HG03097 (cell line): ENCODE results near the gene OSGIN1.
A peak's percentile ranks its signal among the peaks of the same experiment; 100 is the strongest.

Source experiments
- ATAC-seq: cut with Tn5 transposase; IDR thresholded peaks from one replicate; pipeline ENCODE4 v1.9.1; 2021; ENCODE audit not compliant: unreplicated experiment, low FRiP score

Gene OSGIN1

DNA sequence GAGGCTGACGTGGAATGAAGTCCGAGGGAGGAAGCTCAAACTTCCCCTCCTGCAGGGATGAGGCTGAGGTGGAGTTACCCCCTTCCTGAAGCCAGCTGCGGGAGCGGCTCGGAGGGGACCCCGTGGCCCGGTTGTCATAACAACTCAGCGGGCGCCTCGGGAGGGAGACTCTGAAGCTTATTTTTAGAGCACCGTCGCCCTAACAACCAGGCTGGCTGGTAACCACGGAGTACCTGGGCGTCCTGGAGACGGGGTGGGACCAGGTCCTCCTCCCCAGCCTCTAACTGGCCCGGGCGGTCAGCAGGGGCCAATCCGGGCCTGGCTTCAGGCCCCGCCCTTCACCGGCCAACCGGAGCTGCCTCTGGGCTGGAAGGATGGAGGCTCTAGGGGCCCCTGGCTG, 42.7 kb downstream of the OSGIN1 start:
- ATAC-seq, result no peak

DNA sequence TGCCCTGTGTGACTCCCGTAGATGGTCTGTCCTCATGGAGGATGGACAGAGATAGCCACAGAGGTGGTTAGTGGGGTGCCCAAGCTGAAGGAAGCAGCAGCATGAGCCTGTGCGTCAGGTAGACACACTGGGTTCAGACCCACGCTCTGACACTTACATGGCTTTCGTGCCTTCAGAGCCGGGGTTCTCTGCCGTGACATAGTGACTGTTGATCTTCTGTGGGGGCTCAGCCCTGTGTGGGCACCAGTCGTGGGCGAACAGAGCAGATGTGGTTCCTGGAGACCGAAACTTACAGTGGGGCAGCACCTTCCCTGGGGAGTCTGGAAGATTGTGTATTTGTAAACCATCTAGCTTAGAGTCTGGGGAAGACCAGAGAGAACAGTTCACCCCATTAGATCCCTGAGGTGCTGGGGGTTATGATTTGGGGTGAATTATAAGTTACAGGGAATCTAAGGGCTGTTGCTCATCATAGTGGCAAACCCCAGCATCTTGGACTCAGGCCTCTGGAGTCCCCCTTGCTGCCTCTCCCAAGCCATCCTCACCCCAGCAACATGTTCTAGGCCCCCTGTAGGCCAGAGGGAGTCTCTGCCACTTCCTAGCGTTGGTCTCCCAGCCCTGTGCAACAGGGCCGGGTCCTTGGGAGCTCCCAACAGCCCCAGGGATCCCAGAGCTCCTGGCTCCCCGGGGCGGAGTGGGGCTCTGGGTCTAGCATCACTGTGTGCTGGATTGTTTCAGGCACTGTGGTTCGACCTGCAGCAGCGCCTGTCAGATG, 43.6 kb downstream of the OSGIN1 start:
- ATAC-seq, result no peak

DNA sequence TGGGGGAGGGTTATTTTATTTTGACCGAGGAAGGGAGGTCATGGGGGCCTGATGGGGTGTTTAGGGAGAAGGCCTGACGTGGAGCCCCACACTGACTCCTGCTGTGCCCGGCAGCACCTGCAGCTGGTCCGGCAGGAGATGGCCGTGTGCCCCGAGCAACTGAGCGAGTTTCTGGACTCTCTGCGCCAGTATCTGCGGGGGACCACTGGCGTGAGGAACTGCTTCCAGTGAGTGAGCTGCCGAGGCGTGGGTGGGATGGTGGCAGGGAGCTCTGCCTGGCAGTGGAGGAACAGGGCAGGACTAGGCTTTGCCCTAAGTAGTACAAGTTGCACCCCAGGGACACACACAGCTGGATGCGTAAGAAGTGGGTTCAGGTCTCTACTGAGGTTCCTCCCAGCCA, 45.1 kb downstream of the OSGIN1 start:
- ATAC-seq, result no peak

DNA sequence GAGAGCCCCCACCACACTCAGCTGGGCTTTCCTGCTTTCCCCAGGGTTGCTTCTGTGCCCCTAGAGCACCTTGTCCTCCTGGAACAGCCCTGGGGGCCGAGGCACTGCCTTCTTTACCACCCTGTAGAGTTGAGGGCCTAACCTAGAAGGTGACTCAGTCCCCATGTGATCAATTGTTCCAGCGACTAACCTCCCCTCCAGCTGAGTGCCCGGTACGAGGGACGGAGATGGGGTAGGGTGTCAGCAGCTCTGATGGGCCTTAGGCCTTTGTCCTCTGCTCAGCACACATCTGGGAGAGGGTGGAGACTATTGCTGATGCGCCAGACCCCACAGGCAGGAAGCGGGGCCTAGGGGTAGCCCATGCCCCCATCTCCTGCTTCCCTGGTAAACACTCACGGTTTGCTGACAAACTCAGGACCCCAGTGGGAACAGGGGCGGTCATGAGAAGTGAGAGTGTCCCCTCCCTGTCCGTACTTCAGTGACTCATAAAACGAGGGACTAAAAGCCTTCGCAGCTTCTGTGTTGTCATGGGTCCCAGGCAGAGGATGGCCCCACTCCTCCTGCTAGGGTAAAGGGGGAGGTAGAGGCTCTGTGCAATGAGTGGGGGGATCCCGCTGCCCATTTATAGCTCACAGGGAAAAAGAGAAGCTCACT, 48.1 kb downstream of the OSGIN1 start:
- no peak for ATAC-seq

DNA sequence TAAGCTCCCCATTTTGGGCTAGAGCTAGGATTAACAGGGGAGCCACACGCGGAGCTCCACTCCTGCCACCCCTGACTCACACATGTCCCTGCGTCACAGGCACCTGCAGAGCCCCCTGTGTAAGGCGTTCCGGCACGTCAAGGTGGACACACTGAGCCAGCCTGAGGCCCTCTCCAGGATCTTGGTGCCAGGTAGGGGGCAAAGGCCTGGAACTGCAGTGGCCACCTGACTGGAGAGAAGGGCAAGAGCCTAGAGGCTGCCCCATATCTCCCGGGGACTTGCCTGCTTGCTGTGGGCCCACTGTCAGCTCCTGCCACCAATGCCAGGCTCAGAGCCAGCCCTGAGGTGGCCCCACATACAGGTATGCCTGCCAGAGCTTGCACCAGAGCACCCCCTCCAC, 48.7 kb downstream of the OSGIN1 start:
- ATAC-seq, result no peak

DNA sequence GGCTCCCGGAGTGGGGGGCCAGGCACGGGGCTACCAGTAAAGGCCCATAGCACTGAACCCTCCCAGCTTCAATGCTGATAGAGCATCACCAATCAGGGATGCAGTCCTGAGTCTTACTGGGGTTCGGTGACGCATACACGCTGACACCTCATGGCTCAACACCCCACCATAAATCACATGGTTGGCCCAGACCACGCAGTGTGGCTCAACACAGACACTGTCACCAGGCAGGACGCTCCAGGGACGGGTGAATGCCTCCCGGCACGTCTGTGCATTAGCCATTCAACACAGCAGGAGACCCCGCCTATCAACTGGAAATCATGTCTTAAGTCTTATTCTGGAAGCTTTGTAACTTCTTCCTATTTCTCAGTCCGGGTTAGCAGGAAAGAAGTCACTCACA, 50.0 kb downstream of the OSGIN1 start:
- ATAC-seq, result no peak

DNA sequence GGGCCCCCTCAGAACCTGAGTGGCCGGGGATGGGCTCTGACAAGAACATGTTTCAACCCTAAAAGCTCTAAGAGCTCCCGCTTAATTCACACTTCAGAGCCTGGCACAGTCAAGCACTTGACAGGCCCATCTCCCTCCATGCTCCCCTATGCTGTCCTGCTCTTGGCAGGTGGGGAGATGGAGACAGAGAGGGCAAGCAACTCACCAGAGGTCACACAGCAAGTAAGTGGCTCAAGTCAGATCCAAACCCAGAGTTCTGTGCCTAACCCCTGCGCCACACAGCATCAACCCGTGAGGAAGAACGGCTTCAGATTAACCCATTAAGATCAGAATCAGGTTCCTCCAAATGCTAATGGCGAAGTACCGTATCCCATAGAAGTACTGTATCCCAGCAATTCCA, 51.4 kb downstream of the OSGIN1 start:
- ATAC-seq, result no peak

DNA sequence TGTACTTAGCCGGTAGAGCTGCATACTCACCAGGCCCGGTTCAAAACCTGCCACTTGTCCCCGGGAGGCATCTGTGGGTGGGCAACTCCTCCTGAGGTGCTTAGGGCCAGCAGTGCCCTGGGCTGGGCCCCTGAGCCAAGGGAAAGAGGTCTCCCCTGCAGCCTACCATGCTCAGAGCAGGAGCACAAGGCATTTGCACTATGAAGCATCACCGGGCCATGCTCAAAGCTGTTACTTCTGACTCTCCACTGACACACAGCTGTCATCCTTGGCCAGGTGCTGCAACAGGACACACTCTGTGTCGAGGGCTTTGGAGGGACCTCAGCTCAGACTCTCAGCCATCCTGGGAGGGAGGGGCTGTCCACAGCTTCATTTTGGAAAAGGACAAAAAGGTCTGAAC, 52.4 kb downstream of the OSGIN1 start:
- no peak for ATAC-seq

DNA sequence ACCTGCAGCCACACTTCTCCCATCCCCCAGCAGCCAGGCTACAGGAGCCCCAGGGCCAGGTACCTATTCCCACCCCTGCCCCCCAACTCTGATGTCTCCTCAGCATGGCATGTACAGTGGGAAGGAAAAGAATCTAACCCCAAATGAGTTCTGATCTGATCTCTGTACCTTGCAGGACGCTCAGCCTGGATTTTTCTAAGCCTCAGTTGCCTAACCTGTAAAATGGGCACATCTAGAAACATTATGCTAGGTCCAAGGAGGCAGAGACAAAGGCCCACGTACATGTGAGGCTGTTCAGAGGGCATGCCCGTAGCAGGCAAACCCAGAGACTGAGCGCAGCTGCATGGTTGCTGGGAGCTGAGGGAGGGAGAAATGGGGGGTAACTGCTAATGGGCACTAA, 54.5 kb downstream of the OSGIN1 start:
- ATAC-seq, result no peak

DNA sequence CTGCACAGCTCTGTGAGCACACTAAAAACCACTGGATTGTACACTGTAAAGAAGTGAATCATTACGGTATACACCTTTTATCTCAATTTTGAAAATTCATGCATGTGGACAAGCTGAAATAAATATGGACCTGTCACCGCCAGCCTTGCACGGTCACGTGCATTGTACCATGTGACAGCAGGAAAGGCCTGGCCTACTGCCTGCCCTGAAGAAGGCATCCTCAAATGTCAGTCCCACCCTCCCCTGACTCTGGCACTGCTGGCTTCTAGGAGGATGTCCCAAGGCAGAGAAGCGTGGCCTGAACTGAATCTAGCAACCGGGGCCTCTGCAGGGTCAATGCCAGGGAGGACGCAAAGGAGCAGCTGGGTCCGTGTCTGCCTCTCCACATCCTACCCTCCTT, 54.9 kb downstream of the OSGIN1 start:
- no peak for ATAC-seq

DNA sequence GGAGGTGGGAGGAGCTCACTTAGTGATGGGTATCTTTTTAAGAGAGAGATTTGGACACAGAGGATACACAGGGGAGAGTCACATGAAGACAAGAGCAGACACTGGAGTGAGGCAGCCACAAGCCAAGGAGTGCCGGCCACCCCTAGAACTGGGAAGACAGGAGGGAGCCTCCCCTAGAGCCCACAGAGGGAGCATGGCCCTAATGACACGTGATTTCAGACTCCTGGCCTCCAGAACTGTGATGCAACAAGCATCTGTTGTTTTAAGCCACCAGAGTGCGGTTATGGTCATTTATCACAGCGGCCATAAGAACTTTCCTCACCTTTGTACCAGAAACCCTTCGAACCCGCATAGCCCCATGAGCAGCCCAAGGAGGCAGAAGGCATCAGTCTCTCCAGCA, 56.2 kb downstream of the OSGIN1 start:
- no peak for ATAC-seq

DNA sequence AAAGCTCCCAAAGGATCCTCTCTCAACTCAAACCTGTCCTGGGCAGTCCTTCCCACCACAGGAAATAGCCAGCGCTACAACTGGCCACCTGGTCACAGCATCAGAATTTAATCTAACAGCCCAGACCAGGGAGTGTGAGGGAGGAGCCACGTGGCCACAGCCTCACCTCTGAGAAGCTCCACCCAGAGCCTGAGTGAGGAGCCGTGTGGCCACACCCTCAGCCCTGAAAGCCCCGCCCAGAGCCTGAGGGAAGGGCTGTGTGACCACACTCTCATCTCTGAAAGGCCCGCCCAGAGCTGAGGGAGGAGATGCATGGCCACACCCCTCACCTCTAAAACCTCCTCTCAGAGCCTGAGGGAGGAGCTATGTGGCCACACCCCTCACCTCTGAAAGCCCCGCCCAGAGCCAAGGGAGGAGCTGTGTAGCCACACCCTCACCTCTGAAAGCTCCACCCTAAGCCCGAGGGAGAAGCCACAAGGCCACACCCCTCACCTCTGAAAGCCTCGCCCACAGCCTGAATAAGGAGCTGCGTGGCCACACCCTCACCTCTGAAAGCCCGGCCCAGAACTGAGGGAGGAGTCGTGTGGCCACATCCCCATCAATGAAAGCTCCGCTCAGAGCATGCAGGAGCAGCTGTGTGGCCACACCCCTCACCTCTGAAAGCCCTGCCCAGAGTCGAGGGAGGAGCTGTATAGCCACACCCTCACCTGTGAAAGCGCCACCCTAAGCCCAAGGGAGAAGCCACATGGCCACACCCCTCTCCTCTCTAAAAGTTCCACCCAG, 60.9 kb downstream of the OSGIN1 start:
- ATAC-seq, result peak; percentile 81

DNA sequence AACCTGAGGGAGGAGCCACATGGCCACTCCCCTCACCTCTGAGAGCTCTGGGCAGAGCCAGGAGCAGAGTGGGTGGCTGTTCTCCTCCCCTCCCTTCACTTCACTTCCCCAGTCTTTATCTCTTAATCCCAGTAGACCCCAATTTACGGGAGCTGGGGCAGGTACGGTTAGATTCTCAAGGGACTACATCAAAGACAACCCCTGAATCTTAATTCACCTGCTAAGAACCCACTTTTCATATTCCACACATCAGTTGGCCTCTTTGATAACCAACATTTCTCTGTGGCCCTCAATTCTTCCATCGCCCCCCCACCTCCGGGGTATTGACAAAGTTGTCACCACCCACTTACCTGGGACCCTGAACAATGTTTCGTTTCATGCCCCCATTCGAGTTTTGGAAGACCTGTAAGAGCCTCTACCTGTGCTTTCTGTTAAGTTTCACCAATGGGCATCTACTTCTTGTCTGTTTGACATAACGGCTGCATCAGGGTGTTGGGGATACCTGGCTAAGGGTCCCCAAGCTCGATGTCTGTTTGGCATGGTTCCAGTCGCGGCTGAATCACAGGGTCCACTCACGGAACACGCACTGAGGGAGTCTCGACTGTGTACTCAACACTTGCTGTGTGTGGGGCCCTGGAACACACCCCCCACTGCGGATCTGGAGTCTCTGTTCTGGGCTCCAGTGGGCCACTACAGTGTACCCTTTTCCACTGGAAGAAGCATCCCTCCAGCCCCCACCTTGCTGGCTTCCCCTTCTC, 61.7 kb downstream of the OSGIN1 start:
- ATAC-seq, result no peak

DNA sequence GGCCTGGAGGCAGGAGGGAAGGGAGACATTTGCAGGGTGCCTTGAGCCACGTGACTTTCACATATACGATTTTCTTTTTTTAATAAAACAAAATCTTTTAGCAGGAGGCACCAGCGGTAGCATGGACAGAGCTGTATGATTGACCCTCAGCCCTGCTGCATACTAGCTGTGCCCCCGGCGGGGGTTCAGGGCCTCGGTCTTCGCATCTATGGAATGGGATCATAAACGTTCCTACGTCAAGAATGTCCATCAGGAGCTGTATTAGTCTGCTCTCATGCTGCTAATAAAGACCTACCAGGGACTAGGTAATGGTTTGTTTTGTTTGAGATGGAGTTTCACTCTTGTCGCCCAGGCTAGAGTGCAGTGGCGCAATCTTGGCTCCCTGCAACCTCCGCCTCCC, 62.4 kb downstream of the OSGIN1 start:
- no peak for ATAC-seq
